Skeletal muscle cell (primary cell): ENCODE measurements around the gene ZBED4.

ENCODE experiments used
- DNase-seq: peaks from one replicate; pipeline ENCODE4 v3.0.0-alpha.2; 2010; ENCODE audit warnings: low read depth
- H3K4me3 ChIP-seq: 2 replicates; pipeline ENCODE4 v1.5.1; 2011; ENCODE audit warnings: low read depth, mild to moderate bottlenecking, control low read depth, low read length, moderate library complexity

The ZBED4 gene

DNA sequence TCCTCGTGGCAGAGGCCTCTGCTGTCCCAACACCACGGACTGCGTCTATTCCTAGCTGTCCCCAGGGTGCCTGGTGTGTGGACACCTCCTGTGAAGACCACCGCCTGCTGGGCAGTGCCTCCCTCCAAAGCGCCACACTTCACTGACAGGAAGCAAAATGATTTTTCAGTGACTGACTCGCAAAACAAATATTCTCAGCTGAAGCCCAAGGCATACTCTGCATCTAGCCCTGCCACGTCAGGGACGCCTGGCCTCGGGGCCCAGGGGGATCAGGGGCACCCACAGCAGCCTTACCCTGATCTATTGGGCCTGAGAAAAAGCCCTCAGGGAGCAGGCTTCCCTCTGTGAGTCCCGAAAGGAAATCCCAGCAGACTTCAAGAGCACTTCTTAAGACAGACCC lies 28.2 kb upstream of the ZBED4 start:
- no peak for DNase-seq

DNA sequence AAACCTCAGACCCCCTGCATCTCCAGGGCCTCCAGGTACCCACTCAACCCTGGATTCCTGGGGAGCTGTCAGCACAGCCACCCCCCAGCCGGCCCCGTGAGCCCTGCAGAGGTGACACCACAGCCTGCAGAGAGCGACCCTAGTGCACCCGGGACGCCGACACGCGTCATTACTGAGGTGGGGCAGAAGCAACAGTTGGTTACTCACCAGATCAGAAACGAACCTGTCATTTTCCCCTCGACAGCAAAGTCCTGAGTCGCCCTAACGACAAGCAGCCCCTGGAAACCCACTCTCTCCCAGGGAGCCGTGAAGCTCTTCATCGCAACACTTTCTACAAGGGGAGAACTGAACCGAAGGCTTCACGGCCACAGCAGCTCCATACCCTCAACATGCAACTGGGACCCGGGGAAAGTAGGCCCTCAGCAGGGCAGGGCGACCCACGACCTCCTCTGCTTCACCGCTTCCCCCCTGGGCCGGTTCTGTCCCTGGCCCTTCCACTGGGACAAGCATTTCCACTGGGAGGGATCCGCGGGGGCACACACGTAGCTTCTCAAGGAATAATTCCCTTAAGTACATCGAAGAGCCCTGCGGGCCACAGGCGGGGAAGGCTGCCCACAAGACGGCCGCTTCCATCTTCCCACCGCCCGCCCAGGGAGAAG lies 27.6 kb upstream of the ZBED4 start:
- DNase-seq = no peak
- peak overlapping the region; percentile 74 for H3K4me3 ChIP-seq

More for the DNA sequence above, 28.2 kb upstream of the ZBED4 start:
- H3K4me3 ChIP-seq = peak overlapping the region; percentile 74

DNA sequence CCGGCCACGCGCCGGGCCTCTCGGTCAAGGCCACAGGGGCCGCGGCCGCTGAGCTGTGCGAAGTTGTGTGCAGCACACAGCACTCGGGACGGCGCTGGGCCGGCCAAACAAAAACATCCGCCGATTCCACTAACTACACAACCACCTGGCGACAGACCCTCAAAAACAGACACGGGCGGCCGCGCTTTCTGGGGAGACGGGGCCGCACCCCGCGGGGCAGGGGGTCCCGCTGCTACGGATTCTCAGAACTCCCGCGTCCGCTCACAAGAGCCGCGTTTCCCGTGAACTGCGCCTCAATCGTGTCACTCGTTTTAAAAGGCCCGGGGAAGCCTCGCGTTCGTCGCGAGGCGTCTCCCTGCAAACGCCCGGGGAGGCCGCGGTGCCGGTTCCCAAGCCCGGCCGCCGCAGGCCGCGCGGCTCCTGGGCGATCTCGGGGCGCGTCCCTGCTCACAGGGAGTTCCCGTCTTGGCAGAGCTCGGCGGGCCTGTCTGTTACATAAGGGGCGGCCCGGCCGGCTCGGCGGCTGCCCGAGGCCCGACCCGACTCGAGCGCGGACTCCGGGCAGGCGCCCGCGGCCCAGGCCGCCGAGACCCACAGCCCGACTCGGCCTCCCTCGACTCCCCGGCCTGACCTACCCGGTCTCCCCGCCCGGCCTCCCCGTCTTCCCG lies 26.9 kb upstream of the ZBED4 start:
- H3K4me3 ChIP-seq = peak overlapping the region; percentile 74
- DNase-seq = no peak

DNA sequence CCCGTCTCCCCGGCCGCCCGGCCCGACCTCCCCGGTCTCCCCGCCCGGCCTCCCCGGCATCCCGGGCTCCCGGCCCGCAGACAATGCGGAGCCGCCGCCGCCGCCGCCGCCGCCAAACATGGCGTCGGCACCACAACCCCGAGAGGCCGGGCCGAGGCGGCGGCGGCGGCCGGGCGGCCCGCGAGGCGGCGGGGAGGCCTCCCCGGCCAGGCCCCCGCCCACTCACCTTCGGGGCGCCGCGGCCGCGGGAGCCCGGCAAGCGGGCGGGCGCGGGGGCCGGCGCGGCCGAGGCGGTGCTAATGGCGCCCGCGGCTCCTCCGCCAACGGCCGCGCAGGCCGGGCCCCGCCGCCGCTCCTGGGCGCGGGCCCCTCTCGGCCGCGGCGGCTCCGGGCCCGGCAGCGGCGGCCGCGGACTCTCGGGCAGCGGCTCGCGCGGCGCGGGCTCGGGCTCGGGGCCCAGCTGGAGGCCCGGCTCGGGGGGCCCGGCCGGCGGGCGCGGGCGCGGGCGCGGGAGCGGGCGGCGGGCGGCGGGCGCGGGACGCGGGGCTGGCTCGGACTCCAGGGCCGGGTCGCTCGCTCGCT lies 26.3 kb upstream of the ZBED4 start:
- H3K4me3 ChIP-seq = peak overlapping the region; percentile 74
- no peak for DNase-seq

DNA sequence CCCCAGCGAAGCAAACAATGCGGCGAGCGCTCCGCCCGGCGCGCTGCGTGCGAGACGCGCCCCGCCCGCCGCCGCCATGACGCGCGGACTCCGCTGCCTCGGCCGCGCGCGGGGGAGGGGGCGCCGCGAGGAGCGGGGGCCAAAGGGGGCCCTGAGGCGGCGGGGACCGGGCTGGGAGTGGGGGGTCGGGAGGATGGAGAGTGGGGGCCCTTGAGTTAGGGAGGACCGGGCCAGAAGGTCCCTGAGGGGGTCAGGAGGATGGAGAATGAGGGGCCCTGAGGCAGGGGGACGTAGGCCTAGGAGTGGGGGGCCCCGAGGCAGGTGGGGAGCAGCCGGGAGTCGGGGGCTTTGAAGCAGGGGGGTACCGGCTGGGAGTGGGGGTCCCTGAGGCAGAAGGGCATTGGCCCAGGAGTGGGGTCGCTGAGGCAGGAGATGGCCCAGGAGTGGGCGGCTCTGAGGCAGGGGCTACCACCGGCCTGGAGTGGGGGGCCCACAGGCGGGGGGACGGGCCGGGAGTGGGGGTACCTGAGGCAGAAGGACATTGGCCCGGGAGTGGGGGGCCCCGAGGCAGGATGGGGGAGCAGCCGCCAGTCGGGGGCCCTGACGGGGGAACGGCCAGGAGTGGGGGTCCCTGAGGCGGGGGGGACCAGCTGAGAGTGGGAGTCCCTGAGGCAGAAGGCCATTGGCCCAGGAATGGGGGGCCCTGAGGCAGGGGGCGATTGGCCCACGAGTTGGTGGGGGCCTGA lies 25.6 kb upstream of the ZBED4 start, which contains the start of gene BRD1:
Gene BRD1 (minus strand): TSS at position 21 of the 746 bp plus-strand sequence. CDS start 3,556 bp downstream, outside the sequence.
- H3K4me3 ChIP-seq = peak within 1 kb of the TSS; percentile 74
- DNase-seq = no peak

DNA sequence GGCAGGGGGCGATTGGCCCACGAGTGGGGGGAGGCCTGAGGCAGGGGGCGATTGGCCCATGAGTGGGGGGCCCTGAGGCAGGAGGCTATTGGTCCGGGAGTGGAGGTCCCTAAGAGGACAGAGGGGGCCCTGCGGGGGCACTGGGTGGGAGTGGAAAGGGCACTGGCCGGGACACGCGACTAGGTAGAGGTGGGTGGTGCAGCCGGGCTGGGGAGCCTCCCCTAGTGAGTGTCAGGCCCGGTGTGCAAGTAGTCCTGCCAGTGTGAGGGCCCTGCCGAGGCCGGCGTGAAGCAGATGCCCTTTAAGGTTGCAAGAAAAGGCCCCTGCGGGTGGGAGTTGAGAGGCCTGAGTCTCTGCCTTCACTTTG lies 25.1 kb upstream of the ZBED4 start:
- H3K4me3 ChIP-seq = no peak overlapping the region
- no peak for DNase-seq

DNA sequence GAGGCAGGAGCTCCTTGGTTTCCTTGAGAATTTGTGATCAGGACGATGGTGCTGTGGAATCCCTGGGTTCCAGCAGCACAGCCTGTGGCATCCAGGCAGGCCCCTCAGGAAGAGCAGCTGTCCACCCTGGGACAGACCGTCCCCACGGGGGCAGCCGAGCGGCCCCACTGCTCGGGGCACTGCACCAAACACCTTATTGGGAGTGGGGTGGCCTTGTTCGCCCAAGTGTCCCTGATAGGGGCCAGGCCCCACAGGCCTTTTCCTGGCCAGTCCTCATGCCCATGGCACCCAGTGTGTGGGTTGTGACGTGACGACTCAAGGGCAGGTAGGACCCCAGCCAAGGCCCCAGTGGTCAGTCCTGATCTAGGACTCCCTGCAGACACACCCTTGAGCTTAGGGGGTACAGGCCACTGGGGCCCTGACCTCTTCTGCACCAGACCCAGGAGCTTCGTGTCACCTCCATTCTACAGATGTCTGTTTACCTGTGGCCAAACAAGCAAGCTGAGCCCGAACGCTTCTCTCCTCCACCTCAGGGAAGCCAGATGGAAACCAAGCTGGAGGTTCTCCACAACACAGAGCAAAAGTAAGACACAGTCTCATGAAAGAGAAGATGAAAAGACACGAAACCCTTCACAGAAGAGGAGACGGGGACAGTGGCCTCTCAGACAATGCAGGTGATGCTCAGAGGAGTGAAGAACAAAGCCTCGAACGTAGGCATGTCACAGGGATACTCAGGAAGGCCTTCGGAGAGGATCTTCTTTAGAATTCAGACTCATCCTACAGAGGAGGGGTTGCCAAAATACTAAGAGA lies 24.4 kb upstream of the ZBED4 start:
- H3K4me3 ChIP-seq = no peak overlapping the region
- no peak for DNase-seq

DNA sequence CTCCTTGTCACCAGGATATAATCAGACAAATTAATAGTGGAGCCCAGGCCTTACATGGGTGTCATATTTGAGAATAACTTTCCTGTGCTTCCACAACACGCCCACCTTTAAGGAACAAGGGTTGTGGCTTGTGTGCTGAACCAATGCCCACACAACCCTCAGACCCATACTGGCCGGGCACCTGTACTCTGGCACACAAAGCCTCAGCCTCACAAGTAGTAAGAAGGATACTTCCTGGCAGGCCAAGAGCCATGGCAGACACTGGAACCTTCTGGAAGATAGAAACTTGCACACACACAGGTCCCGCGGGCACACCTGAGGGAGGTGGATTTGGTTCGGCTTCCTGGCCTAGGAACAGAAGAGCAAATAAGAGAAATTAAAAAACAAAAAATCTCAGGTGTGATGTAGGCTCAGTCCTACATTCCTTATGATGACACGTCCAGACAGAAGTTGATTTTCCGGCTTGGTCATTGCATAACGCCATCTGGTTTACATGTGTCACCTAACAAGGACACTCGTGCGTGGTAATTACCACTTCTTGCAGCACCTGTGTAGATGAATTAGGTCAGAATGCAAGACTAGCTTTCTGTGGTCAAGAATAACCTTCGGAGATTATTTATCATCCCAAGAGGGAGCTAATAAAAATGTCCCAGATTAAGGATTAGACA lies 20.2 kb upstream of the ZBED4 start:
- H3K4me3 ChIP-seq = no peak overlapping the region
- DNase-seq = no peak

DNA sequence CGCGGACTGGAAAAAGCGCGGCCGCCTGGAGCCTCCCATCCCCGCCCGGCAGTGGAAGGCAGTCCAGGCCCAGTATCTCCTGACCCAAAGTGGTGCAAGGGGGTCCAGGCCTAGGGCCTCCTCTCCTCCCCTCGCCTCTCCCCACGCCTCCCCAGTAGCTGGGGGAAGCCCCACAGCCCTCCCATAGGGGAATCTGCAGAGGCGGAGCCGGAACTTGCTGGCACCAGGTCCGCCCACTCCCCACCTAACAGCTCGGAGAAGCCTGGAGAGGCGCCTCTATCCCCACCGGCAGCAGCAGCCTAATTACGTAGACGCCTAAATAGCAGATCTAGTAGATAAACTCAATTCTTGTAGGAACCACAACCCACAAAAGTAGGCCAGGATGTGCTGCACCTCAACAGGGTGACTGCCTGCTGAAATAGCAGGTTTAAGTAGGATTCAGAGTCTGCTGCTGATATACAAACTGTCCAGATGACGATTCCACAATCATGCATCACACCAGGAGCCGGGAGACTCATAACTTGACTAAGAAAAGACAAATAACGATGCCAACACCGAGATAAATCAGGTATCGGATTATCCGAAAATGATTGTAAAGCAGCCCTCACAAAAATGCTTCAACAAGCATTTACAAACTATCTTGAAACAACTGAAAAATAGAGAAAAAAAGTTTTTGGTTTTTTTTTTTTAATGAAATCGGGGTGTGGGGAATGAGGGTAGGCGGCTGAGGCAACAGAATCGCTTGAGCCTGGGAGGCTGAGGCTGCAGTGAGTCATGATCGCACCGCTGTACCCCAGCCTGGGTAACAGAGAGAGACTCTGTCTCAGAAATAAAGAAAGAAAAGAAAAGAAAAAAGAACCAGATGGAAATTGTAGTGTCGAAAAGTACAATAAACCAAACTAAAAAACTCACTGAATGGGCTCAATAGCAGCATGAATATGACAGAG lies 14.6 kb upstream of the ZBED4 start:
- no peak overlapping the region for H3K4me3 ChIP-seq
- DNase-seq = no peak

DNA sequence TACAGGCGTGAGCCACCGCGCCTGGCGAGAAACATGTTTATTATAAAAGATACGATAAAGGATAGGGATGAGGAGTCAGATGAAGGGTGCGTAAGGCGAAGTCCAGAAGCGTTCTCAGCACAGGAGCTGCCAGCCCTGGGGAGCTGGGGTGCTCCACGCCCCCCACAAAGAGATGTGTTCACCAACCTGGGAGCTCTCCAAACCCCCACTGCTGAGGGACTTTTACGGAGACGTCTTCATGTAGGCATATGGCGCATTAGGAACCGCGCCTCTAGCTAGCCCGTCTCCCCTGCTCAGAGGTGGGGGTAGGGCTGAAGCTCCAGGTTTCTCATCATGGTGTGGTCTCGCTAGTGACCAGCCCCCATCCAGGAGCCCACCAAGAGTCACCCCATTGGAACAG lies 8.4 kb upstream of the ZBED4 start:
- no peak for DNase-seq
- no peak overlapping the region for H3K4me3 ChIP-seq

DNA sequence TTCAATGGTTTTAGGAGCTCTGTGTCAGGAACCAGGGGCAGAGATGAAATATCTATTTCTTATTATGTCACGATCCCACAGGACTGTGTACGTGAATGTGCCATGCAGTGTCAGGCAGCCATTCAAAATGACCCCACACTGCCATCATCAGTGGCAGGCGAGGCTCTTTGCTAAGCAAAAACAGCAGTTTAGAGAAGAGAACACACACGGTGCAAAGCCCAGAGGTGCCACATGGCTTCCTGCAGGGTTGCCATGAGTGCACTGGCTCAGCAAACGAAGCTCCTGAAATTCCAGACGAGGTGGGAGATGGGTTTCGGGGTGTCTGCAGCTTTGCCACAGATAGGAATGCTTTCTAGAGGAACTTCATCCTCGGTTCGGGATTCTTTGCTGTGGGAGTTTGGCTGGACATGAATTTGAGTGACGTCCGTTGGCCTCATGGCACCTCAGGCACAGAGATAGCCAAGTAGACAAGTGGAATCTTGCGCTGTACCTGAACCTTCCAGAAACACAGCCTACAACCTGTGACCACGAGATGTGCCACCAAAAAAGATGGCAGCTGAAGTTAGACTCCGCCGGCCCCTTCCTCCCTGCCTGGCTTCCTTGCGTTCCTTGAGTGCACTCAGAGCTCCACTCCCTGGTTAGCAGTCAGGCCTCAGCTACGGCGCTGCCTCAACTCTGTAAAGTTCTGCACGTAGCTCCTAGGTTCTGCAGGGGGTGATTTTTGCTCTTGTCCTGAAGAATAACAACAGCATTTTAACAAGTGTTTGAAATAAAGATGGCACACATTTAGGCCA lies 7.8 kb upstream of the ZBED4 start:
- DNase-seq = no peak
- no peak overlapping the region for H3K4me3 ChIP-seq

DNA sequence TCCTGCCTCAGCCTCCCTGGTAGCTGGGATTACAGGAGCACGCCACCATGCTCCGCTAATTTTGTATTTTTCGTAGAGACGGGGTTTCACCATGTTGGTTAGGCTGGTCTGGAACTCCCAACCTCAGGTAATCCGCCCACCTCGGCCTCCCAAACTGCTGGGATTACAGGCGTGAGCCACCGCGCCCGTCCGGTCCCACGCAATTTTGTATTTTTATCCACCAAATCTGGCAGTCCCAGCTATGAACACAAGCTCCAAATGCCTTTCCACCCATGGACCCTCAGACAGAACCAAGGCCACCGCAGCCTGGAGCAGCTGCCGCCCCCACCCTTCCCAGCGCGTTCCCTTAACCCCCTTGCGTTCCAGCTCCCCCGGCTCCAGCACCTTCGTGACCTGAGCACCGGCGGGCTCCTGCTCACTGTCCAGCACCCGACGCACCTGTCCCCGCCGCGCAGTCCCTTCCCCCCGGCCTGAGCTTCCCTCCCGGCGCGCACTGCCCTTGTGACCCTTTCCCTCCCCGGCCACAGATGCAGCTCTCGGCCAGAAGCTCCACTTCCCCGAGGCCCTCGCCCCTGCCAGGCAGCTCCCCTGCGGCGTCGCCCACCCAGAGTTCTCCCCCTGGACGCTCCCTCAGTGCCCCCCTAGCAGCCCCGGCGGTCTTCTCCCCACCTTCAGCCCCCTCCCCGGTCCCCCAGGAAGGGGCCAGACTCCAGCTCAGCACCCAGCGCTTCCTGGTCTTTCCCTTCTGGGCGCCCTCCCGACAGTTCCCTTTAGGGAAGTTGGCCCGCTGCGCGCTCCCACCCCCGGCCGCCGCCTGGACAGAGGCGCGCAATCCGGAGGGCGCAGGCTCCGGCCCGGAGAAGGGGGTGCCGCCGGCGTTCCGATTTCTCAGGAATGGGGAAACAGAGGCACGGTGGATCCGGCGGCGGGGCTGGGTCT lies 5.6 kb upstream of the ZBED4 start:
- no peak for DNase-seq
- H3K4me3 ChIP-seq = peak overlapping the region; percentile 36

DNA sequence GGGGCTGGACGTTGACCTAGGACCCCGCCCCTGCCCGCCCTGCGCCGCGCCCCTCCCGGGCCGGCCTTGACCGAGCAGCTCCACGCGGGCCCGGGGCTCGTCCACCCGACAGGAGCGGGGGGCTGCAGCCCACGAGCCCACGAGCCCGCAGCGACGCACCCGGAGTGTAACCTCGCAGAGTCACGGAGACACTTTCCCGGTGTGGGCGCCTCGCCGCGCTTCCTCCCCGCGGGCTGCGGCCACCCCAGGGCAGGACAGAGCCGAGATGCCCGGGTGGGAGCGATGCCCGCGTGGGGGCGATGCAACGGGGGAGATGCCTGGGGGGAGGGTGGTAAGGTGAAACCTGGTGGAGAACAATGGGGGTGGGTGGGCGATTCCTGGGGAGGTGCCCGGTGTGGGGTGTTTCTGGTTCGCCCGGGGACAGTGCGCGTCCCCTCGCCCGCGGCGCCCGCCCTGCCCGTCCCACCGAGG lies 4.9 kb upstream of the ZBED4 start:
- peak overlapping the region; percentile 36 for H3K4me3 ChIP-seq

DNA sequence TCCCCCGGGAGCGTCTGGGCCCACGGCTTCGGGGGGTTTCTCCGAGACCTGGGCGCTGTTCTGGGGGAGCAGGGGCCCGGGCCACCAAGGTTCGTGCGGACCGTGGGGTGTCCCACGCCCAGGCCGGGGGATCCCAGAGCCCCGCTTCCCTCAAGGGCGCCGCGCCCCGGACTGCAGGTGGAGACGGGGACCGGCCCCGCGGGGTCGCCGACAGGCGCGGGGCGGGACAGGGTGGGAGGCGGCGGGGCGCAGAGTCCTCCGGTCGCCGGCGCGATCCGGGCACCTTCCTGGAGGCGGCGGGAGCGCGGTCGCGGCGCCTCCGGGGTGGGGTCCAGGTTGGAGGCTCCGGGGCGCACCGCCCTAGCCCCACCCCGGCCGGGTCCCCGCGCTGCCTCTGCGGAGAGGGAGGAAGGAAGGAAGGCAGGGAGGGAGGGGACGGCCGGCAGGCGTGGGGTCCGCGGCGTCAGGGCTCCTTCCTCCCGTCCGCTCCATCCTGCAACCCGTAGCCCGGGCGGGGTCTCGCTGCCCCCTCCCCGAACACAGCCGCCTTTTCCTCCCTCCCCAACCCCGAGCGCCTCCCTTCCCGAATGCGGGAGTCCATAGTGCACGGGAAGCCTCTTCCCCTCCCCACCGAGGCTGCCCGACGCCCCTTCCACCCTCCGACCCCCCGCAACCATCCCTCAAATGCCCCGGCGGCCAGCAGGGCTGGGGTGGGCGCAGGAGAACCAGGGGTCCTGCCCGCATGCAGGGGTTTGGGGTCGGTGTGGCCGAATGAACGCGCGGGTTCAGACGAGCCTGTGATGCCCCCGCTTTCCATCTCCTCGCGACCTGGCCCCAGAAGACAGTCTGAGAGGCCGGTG lies 4.3 kb upstream of the ZBED4 start:
- peak overlapping the region; percentile 29 for H3K4me3 ChIP-seq

More for the DNA sequence above, 4.9 kb upstream of the ZBED4 start:
- DNase-seq = no peak

More for the DNA sequence above, 4.3 kb upstream of the ZBED4 start:
- no peak for DNase-seq
